GM12801 (cell line): ENCODE data around the gene HDHD3.

Experiments used
- TF ChIP-seq, protein P1 (sequence below): IDR thresholded peaks from one replicate; pipeline ENCODE4 v1.5.1; 2011; ENCODE audit warnings: control low read depth; ENCODE audit not compliant: insufficient read length; ENCODE audit errors: extremely low read depth

Gene HDHD3

DNA sequence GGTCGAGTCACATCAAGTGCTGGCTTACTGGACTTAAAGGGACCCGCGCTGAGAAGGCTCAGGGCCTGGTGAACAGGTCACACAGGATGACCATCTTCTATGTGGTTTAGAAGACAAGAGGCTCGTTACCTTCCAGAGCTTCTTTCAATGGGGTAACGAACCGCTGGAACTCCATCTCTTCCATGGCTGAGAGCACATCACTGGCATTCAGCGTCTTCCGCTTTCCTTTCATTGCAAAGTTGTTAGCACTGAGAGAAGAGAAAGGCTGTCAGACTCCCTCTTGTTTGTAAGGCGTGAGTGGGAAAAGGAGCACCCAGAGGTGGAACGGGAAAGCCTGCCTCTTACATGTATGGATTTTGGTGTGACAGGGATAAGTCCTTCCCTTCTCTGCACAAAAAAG is 32.7 kb upstream of the HDHD3 start:
- TF ChIP-seq, protein P1, sequence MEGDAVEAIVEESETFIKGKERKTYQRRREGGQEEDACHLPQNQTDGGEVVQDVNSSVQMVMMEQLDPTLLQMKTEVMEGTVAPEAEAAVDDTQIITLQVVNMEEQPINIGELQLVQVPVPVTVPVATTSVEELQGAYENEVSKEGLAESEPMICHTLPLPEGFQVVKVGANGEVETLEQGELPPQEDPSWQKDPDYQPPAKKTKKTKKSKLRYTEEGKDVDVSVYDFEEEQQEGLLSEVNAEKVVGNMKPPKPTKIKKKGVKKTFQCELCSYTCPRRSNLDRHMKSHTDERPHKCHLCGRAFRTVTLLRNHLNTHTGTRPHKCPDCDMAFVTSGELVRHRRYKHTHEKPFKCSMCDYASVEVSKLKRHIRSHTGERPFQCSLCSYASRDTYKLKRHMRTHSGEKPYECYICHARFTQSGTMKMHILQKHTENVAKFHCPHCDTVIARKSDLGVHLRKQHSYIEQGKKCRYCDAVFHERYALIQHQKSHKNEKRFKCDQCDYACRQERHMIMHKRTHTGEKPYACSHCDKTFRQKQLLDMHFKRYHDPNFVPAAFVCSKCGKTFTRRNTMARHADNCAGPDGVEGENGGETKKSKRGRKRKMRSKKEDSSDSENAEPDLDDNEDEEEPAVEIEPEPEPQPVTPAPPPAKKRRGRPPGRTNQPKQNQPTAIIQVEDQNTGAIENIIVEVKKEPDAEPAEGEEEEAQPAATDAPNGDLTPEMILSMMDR: no peak

- TF ChIP-seq, protein P1: no peak
Measured at GRCh38 chr9:113403646-113404045, 26.9 kb upstream of the HDHD3 start.

- TF ChIP-seq, protein P1: no peak
Measured at GRCh38 chr9:113401027-113401792, 24.4 kb upstream of the HDHD3 start, which contains the start of gene ALAD. Gene ALAD (minus strand): TSS chr9:113401284. CDS start chr9:113393559, 7,725 bp downstream.

DNA sequence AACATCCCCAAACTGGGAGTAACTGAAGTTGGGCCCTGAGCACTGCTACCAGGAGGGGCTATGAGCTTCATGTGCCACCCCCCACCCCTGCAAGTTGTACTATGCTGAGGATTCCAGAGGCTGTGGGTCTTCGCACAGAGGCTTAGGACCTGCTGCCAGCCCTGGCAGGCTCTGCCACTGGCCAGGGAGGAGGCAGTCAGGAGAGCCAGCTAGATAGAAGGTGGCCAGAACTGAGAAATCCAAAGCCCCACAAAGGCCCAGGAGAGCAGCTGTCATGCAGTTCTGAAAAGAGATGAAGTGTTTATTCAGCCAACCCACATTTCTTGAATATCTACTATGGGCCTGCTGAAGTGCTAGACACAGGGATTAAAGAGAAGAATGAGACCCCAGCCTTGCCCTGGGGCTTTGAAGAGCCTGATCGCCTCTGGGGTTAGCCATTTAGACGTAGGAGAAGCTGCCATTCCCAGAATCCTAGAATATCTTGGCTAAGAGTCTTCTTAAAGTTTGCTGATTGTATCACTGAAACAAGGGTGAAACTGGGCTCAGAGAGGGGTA is 22.9 kb upstream of the HDHD3 start:
- TF ChIP-seq, protein P1: no peak

- TF ChIP-seq, protein P1: no peak
Measured at GRCh38 chr9:113398796-113399195, 22.0 kb upstream of the HDHD3 start.

DNA sequence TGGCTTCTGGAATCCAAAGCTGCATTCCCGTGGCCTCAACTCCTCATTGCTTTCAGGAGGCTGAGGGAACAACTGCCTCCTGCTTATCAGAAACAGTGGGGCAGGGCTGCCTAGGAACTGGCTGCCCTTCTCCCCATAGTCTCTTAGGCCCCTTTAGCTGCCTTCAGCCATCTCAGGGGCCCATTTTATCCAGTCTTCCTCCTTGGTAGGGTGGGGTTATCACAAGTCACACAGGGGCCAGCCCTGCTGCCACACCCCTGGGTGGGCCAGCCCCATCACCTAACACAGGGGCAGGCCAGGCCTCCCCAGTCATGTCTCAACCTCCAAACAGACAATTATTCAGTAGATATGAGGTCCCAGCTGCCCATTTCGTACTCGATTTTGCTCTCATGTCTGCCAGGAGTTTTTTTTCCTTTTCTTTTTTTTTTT is 20.4 kb upstream of the HDHD3 start:
- TF ChIP-seq, protein P1: no peak

DNA sequence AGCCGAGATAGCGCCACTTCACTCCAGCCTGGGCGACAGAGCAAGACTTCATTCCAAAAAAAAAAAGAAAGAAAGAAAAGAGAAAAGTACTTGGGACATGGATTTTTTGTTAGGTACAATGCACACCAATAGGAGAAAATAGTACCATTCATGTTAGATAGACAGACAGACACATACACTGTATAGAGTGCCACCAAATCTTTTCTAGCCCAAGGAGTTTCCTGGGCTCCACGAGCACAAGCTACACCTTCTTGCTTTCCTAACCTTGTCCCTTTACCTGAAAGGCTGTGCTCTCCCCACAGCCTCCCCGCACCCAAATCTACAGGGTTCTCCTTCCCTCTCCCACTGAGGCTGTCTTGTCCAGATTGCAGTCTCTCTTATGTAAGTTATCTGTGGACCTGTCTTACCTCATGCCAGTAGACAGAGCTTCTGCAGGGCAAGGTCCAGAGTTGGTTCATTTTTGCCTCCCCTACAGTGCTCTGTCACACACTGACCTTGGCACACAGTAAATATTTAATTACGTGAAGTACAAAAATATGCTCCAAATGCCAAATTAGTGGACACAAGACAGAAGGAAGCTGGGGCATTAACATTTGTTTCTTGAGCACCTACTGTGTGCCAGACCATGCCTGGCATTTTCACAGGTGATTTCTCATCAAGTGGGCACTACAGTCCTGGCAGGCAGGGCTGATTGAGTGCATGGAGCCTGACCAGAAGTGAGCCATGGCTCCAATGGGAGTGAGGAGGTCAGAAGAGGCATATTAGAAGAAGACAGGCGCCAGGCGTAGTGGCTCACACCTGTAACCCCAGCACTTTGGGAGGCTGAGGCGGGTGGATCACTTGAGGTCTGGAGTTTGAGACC is 18.4 kb upstream of the HDHD3 start:
- TF ChIP-seq, protein P1: no peak
